Measurements from ENCODE around the gene SIPA1L3. TPM values are rescaled to one million over a fixed set of nuclear protein-coding genes. Genes with fewer than 3 reads are reported as not detected.

SIPA1L3 gene
- total and polyA plus RNA-seq, 2 experiments from 2014 or later = 15.7 to 54.1 TPM

DNA sequence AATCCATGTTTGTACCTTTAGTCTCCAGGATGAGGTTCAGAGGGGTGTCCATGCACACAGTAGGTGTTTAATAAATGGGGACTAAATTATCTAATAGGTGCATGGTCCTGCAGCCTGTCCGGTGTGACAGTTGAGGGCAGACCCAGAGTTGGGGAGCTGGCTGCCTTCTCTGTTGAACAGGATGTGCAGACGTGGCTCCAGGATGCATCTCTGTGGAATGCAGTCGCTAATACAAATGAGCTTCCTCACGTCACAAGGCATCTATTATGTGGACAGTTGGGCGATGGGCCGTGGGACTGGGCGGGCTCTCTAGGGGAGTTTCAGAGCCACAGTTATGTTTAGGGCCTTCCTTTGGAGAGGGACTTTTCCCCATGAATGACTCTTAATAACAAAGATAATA is 71.0 kb downstream of the SIPA1L3 start (continued):
- TF ChIP-seq, protein P1, sequence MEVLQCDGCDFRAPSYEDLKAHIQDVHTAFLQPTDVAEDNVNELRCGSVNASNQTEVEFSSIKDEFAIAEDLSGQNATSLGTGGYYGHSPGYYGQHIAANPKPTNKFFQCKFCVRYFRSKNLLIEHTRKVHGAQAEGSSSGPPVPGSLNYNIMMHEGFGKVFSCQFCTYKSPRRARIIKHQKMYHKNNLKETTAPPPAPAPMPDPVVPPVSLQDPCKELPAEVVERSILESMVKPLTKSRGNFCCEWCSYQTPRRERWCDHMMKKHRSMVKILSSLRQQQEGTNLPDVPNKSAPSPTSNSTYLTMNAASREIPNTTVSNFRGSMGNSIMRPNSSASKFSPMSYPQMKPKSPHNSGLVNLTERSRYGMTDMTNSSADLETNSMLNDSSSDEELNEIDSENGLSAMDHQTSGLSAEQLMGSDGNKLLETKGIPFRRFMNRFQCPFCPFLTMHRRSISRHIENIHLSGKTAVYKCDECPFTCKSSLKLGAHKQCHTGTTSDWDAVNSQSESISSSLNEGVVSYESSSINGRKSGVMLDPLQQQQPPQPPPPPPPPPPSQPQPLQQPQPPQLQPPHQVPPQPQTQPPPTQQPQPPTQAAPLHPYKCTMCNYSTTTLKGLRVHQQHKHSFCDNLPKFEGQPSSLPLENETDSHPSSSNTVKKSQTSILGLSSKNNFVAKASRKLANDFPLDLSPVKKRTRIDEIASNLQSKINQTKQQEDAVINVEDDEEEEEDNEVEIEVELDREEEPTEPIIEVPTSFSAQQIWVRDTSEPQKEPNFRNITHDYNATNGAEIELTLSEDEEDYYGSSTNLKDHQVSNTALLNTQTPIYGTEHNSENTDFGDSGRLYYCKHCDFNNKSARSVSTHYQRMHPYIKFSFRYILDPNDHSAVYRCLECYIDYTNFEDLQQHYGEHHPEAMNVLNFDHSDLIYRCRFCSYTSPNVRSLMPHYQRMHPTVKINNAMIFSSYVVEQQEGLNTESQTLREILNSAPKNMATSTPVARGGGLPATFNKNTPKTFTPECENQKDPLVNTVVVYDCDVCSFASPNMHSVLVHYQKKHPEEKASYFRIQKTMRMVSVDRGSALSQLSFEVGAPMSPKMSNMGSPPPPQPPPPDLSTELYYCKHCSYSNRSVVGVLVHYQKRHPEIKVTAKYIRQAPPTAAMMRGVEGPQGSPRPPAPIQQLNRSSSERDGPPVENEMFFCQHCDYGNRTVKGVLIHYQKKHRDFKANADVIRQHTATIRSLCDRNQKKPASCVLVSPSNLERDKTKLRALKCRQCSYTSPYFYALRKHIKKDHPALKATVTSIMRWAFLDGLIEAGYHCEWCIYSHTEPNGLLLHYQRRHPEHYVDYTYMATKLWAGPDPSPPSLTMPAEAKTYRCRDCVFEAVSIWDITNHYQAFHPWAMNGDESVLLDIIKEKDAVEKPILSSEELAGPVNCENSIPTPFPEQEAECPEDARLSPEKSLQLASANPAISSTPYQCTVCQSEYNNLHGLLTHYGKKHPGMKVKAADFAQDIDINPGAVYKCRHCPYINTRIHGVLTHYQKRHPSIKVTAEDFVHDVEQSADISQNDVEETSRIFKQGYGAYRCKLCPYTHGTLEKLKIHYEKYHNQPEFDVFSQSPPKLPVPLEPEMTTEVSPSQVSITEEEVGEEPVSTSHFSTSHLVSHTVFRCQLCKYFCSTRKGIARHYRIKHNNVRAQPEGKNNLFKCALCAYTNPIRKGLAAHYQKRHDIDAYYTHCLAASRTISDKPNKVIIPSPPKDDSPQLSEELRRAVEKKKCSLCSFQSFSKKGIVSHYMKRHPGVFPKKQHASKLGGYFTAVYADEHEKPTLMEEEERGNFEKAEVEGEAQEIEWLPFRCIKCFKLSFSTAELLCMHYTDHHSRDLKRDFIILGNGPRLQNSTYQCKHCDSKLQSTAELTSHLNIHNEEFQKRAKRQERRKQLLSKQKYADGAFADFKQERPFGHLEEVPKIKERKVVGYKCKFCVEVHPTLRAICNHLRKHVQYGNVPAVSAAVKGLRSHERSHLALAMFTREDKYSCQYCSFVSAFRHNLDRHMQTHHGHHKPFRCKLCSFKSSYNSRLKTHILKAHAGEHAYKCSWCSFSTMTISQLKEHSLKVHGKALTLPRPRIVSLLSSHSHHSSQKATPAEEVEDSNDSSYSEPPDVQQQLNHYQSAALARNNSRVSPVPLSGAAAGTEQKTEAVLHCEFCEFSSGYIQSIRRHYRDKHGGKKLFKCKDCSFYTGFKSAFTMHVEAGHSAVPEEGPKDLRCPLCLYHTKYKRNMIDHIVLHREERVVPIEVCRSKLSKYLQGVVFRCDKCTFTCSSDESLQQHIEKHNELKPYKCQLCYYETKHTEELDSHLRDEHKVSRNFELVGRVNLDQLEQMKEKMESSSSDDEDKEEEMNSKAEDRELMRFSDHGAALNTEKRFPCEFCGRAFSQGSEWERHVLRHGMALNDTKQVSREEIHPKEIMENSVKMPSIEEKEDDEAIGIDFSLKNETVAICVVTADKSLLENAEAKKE (CRISPR knock-in tag; IDR thresholded peaks at IDR 0.05) = no peak
- TF ChIP-seq EZH2phosphoT487 (IDR thresholded peaks at IDR 0.05; ENCODE audit: unreplicated experiment) = no peak

DNA sequence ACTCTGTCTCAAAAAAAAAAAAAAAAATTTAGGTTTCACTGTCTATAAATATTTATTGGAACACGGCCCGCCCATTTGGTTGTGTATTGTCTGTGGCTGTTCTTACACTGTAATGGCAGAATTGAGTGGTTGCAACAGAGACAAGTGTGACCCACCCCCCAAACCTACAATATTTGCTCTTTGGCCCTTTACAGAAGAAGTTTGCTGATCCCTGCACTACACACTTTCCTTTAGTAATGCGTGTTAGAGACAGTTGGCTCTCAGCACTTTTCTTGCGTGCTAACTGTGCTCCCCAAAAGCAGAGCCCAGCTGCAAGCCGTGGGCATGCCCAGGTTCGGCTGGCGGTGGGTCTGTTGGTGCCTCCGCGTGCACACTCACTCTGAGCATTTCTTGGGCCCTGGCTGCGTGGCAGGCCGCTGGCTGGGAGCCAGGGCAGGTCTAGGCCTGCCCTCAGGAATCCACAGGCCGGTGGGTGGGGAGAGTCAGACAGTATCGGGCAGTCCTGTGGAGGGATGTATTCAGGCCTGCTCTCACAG is 72.6 kb downstream of the SIPA1L3 start:
- H3K36me3 ChIP-seq (ENCODE audit: insufficient read depth) = no peaks in the 10 kb centered on the region
- Mint-ChIP-seq H3K36me3 (ENCODE audit: low read depth) (no peaks in the 10 kb centered on the region; the same call in 2 of the 3 replicates), H3K4me1 (peaks cover 24% of the 10 kb centered on the region), H3K9me3 (no peaks in the 10 kb centered on the region), H3K27ac (peak overlapping the region; percentile 86), H3K27me3 (ENCODE audit: insufficient read depth, low read depth, poor library complexity) (peaks cover 10% of the 10 kb centered on the region), H3K4me3 (no peak overlapping the region)
- H3K27me3 ChIP-seq (ENCODE audit: insufficient read depth) = no peaks in the 10 kb centered on the region
- ATAC-seq (peak; percentile 66), DNase-seq (ENCODE audit: low spot score) (no peak)
- no peaks in the 10 kb centered on the region for H3K9me2 ChIP-seq (ENCODE audit: insufficient read depth)
- peaks cover 10% of the 10 kb centered on the region for H4K20me1 ChIP-seq (replicated peaks; ENCODE audit: insufficient read depth)
- H3F3A ChIP-seq (replicated peaks; ENCODE audit: low read depth) = no peaks in the 10 kb centered on the region
- no peak overlapping the region for H2AFZ ChIP-seq
- H3K27ac ChIP-seq (ENCODE audit: low read depth) = no peak overlapping the region
- H3K79me2 ChIP-seq (replicated peaks; ENCODE audit: insufficient read depth) = peaks cover 58% of the 10 kb centered on the region
- H3K4me1 ChIP-seq (ENCODE audit: insufficient read depth) = no peaks in the 10 kb centered on the region
- no peak for TF ChIP-seq STAT1 (IDR thresholded peaks at IDR 0.05; ENCODE audit: unreplicated experiment)
- TF ChIP-seq, protein P2, sequence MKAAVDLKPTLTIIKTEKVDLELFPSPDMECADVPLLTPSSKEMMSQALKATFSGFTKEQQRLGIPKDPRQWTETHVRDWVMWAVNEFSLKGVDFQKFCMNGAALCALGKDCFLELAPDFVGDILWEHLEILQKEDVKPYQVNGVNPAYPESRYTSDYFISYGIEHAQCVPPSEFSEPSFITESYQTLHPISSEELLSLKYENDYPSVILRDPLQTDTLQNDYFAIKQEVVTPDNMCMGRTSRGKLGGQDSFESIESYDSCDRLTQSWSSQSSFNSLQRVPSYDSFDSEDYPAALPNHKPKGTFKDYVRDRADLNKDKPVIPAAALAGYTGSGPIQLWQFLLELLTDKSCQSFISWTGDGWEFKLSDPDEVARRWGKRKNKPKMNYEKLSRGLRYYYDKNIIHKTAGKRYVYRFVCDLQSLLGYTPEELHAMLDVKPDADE (IDR thresholded peaks at IDR 0.05) = no peak
- H3K4me2 ChIP-seq = no peak overlapping the region
- no peak overlapping the region for H3K4me3 ChIP-seq

Measured in GM23338 (cell line).